GM12801 (cell line): ENCODE results near the gene ESD.

Source experiments
- TF ChIP-seq, protein P1 (sequence below): IDR thresholded peaks from one replicate; pipeline ENCODE4 v1.5.1; 2011; ENCODE audit warnings: control low read depth; ENCODE audit not compliant: insufficient read length; ENCODE audit errors: extremely low read depth

The ESD gene

DNA sequence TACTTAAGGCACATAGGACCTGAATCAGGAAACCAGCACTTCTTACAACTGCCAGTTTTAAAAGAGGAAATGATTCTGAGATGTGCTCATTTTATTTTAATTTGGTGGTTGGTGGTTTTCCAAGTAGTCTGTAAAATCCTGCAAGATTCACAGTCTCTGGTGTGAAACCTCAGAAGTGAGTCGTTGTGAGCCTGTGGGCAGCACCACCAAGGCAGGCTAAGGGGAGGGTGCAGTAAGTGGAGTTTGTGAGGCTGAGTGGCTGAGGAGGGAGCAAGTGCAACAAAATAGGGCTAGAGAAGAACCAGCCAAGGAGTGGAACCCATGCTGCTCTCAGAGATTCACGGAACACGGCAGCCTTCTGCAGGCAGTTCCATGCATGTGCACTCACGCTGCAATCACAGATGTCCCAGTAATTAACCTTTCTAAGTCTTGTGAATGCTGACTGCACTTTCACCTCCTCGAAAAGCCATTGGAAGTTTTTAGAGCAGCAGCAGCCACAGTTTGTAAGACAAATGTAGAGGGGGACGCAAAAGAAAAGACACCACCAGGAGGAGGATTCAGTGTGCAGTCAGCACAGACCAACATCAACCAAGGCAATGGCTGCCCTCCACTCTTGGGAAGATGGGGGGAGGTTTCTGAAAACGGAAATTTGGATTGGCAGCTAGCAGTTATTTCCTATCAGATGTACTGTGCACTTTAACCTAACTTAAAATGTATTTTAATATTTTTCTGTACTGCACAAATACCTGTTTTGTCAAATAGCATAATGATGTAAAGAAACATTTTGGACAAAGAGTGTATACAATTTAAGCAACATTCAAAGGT, 44.9 kb downstream of the ESD start:
- TF ChIP-seq, protein P1, sequence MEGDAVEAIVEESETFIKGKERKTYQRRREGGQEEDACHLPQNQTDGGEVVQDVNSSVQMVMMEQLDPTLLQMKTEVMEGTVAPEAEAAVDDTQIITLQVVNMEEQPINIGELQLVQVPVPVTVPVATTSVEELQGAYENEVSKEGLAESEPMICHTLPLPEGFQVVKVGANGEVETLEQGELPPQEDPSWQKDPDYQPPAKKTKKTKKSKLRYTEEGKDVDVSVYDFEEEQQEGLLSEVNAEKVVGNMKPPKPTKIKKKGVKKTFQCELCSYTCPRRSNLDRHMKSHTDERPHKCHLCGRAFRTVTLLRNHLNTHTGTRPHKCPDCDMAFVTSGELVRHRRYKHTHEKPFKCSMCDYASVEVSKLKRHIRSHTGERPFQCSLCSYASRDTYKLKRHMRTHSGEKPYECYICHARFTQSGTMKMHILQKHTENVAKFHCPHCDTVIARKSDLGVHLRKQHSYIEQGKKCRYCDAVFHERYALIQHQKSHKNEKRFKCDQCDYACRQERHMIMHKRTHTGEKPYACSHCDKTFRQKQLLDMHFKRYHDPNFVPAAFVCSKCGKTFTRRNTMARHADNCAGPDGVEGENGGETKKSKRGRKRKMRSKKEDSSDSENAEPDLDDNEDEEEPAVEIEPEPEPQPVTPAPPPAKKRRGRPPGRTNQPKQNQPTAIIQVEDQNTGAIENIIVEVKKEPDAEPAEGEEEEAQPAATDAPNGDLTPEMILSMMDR = no peak

DNA sequence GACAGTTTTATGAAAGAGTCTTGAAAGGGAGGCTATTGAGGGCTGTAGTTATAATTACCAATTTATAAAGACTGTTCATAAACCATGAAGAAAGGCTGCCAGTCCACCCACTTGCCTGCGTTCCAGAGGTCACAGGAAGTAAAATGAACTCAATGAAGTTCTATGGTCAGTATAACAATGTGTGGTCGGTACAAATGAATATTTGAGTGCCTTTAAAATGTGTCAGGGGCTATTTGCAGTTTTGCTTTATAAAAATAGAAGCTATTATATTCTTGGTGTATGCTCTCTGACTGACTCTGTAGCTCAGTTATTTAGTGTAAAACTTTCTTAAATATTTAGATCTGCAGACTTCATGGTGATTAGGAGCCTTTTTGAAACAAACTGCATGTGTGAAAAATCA, 47.0 kb downstream of the ESD start:
- TF ChIP-seq, protein P1 = no peak

DNA sequence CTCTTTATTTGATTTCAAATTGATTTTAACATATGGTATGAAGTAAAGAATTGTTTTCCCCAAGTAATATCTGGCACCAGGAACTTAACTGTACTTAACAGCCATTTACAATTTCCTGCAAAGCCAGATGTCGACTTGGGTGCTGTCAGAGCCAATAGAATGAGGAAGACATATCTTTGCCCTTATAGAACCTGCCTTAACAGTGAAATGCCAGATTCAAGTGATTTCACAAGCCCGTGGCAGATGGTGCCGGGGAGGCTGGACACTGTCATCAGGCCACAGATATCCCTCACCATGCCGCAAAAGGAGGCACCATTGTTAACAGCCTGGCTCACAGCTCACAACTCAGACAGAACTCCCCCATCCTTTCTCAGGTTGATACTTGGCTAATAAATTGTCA, 48.7 kb downstream of the ESD start:
- TF ChIP-seq, protein P1 = no peak

DNA sequence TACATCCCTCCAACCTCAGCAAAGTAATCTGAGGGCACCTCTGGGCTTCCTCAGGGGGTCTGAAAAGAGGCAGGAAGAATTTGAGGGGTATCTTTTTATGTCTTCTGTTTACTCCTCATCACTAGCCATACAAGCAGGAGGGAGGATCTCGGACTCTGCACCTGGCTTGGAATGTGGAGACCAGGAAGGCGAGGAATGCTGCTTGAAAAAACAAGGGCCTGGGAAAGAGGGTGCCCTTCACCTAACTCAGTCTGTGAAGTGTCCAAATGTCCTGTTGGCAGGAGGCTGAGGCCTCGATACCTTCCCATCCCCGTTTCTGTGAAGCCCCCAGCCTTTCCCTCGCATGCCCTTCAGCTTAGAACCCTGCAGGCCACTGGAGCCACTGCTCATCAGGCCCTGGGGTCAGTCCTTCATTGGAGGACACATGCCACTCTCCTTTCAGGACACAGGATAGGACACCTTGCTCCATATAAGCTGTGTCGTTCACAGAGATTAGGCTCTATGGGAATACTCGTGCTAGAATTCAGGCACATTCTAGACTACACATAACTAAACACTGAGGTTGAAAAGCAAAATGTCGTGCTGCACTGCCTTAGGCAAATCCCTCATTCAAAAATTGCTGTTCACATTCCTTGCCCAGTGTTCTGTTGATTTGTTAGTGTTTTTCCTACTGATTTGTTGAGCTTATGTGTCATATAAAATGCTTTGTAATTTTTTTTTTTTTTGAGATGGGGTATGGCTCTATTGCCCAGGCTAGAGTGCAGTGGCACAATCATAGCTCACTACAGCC, 49.7 kb downstream of the ESD start:
- TF ChIP-seq, protein P1 = no peak

DNA sequence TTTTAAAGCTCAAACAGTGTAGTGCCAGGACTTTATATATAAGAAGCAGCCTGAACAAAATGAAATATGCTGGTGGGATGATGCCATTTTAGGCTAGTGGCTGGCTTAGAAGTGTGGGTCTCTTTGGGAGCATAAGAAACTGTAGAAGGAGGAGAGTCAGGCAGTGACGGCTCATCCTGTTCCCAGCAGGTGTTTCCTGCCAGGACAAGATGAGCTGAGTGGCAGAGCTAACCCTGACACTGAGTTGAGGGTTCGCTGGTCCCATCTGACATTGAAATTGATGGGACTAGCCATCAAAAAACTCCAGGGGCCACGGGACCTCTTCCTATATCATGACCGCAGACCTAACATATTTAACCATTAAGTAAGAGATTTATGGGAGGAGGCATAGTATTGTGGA, 51.3 kb downstream of the ESD start:
- TF ChIP-seq, protein P1 = no peak

DNA sequence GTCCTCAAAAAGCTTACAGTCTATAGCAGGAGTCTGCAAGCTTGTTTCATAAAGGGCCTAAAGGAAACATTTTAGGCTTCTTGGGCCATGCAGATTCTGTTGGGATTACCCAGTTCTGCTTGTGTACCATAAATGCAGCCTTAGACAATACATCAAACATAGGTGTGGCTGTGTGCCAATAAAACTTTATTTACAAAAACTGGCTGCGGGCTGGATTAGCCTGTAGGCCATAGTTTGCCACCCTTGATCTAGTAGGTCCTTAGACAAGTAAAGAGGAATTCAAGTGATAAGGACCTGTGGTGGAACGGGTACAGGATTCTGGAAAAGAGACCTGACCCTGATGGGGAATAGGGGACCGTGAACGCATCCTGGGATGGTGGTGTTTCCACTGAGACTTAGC, 51.9 kb downstream of the ESD start:
- TF ChIP-seq, protein P1 = no peak

DNA sequence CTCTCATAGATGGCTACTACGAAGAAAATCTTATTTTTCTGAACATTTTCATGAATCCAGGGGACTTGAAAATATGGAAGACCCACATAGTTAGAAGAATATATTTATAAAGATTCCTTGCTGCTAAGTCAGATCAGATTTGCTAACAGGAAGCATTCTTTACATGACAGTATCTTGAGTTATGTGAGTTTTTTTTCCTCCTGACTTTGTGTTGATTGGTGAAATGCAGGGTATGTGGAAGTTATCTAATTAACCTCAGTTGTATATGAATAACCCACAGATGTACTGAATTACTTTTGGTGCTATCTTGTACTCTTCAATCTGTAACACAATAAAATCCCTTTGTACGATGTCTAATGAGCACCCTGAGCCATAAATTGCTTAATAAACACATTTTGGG, 53.8 kb downstream of the ESD start:
- TF ChIP-seq, protein P1 = no peak
